Neural cell (in vitro differentiated cells): ENCODE results near the gene KRT73. TPM values are rescaled to one million over a fixed set of nuclear protein-coding genes. Genes with fewer than 3 reads are reported as not detected.

Source experiments
- H2AFZ ChIP-seq: fragments of 200-600, 300-800 bp; sonication (generic), shearing (Covaris generic); 2 replicates; pipeline ENCODE4 v1.6.0; 2014; ENCODE audit warnings: low read depth, mild to moderate bottlenecking, antibody characterized with exemption, low read length, moderate library complexity
- H3F3A ChIP-seq: fragments of 200-600 bp; shearing (Covaris generic); 2 replicates; pipeline ENCODE4 v1.6.1; 2016; ENCODE audit warnings: mild to moderate bottlenecking, moderate library complexity, mixed read lengths, antibody characterized with exemption, low read length; ENCODE audit not compliant: insufficient read depth, poor library complexity, severe bottlenecking
- H3K27ac ChIP-seq: fragments of 200-600, 300-800 bp; sonication (generic), shearing (Covaris generic); 2 replicates; pipeline ENCODE4 v1.5.1; 2014; ENCODE audit warnings: mild to moderate bottlenecking, low read length, moderate library complexity
- H3K27me3 ChIP-seq: fragments of 300-800, 200-600 bp; sonication (generic), shearing (Covaris generic); 2 replicates; pipeline ENCODE4 v1.6.0; 2014; ENCODE audit warnings: mild to moderate bottlenecking, low read depth, low read length, moderate library complexity; ENCODE audit not compliant: insufficient read depth
- H3K36me3 ChIP-seq: fragments of 300-800, 200-600 bp; sonication (generic), shearing (Covaris generic); 2 replicates; pipeline ENCODE4 v1.5.1; 2014; ENCODE audit warnings: mild to moderate bottlenecking, antibody characterized with exemption, low read length, moderate library complexity; ENCODE audit not compliant: insufficient read depth
- H3K4me2 ChIP-seq: fragments of 300-800, 200-600 bp; sonication (generic), shearing (Covaris generic); 2 replicates; pipeline ENCODE4 v1.6.0; 2014; ENCODE audit warnings: mild to moderate bottlenecking, low read length
- H3K4me3 ChIP-seq: fragments of 300-800, 200-600 bp; sonication (generic), shearing (Covaris generic); 2 replicates; pipeline ENCODE4 v1.5.1; 2014; ENCODE audit warnings: mild to moderate bottlenecking, low read length, moderate library complexity
- H3K79me2 ChIP-seq: fragments of 200-600 bp; shearing (Covaris generic); replicated peaks from 2 replicates; pipeline ENCODE4 v1.6.0; 2014; ENCODE audit warnings: mild to moderate bottlenecking, low read length, moderate library complexity; ENCODE audit not compliant: insufficient read depth
- H3K9ac ChIP-seq: fragments of 300-800, 200-600 bp; sonication (generic), shearing (Covaris generic); 2 replicates; pipeline ENCODE4 v1.6.1; 2016; ENCODE audit warnings: mild to moderate bottlenecking, low read length, mixed read lengths
- H3K9me2 ChIP-seq: fragments of 200-600 bp; shearing (Covaris generic); 2 replicates; pipeline ENCODE4 v1.6.1; 2016; ENCODE audit warnings: mild to moderate bottlenecking, low read length, mixed read lengths; ENCODE audit not compliant: insufficient read depth
- H3K9me3 ChIP-seq: fragments of 200-600, 300-800 bp; sonication (generic), shearing (Covaris generic); 2 replicates; pipeline ENCODE4 v1.6.1; 2016; ENCODE audit warnings: mild to moderate bottlenecking, mixed run types, low read length, moderate library complexity, mixed read lengths
- H4K20me1 ChIP-seq: fragments of 200-600 bp; shearing (Covaris generic); 2 replicates; pipeline ENCODE4 v1.6.1; 2016; ENCODE audit warnings: mild to moderate bottlenecking, mixed run types; ENCODE audit not compliant: insufficient read depth
- CTCF ChIP-seq: fragments of 450-650 bp; IDR thresholded peaks from 2 replicates; pipeline ENCODE4 v1.5.1; 2014; ENCODE audit warnings: antibody characterized with exemption, mild to moderate bottlenecking, moderate library complexity; ENCODE audit not compliant: poor library complexity, severe bottlenecking
- EP300 ChIP-seq: fragments of 450-650 bp; conservative IDR thresholded peaks from 2 replicates; pipeline ENCODE4 v1.6.1; 2014; ENCODE audit warnings: antibody characterized with exemption, mild to moderate bottlenecking, moderate library complexity; ENCODE audit not compliant: poor library complexity, severe bottlenecking
- EZH2 ChIP-seq: fragments of 200-600, 300-800 bp; shearing (Covaris generic), sonication (generic); IDR thresholded peaks from 2 replicates; pipeline ENCODE4 v1.6.1; 2014; ENCODE audit warnings: antibody characterized with exemption, low read length, borderline replicate concordance, mild to moderate bottlenecking; ENCODE audit not compliant: insufficient read depth, poor library complexity, severe bottlenecking
- MXI1 ChIP-seq: fragments of 450-650 bp; conservative IDR thresholded peaks from 2 replicates; pipeline ENCODE4 v1.6.1; 2014; ENCODE audit warnings: antibody characterized with exemption, mild to moderate bottlenecking; ENCODE audit not compliant: poor library complexity, severe bottlenecking
- POLR2AphosphoS5 ChIP-seq: IDR thresholded peaks from 2 replicates; pipeline ENCODE4 v1.6.1; 2012
- RAD21 ChIP-seq: fragments of 450-650 bp; conservative IDR thresholded peaks from 2 replicates; pipeline ENCODE4 v1.6.1; 2014; ENCODE audit warnings: antibody characterized with exemption, mild to moderate bottlenecking, moderate library complexity
- REST ChIP-seq: IDR thresholded peaks from 2 replicates; pipeline ENCODE4 v1.6.1; 2012; ENCODE audit warnings: borderline replicate concordance
- SMC3 ChIP-seq: fragments of 450-650 bp; conservative IDR thresholded peaks from 2 replicates; pipeline ENCODE4 v1.6.1; 2014; ENCODE audit warnings: antibody characterized with exemption, mild to moderate bottlenecking, moderate library complexity; ENCODE audit not compliant: poor library complexity
- TAF1 ChIP-seq: IDR thresholded peaks from 2 replicates; pipeline ENCODE4 v1.6.1; 2012; ENCODE audit warnings: low read depth
- polyA plus RNA-seq: library from polyadenylated mRNA; depleted of rRNA; stranded (reverse); fragments of >200 nt; gene quantifications from 2 replicates; pipeline ENCODE4 v1.2.3, GENCODE V29; 2014

The KRT73 gene
- polyA plus RNA-seq, 1 donor from 2014 or later = not detected

- Histone ChIP-seq H3K27me3 (no peaks in the 10 kb centered on the region), H2AFZ (no peak overlapping the region), H4K20me1 (no peaks in the 10 kb centered on the region), H3K9me2 (no peaks in the 10 kb centered on the region), H3F3A (no peaks in the 10 kb centered on the region), H3K36me3 (no peaks in the 10 kb centered on the region), H3K27ac (no peak overlapping the region), H3K79me2 (no peaks in the 10 kb centered on the region), H3K9me3 (no peaks in the 10 kb centered on the region), H3K4me3 (no peak overlapping the region), H3K9ac (no peak overlapping the region), H3K4me2 (no peak overlapping the region)
- TF ChIP-seq POLR2AphosphoS5 (no peak), MXI1 (no peak), TAF1 (no peak), CTCF (no peak), SMC3 (no peak), REST (no peak)
Measured at GRCh38 chr12:52637299-52637698, 18.9 kb upstream of the KRT73 start.

- no peak for TF ChIP-seq CTCF
- TF ChIP-seq RAD21 = no peak
- no peak for TF ChIP-seq SMC3
- TF ChIP-seq TAF1 = no peak
- TF ChIP-seq MXI1 = no peak
- no peak for TF ChIP-seq EP300
- no peak for TF ChIP-seq POLR2AphosphoS5
- no peak for TF ChIP-seq EZH2
- TF ChIP-seq REST = no peak
- H3K4me3 ChIP-seq = no peak overlapping the region
Measured at GRCh38 chr12:52636592-52637258, 18.4 kb upstream of the KRT73 start.

More at GRCh38 chr12:52636592-52637258, 18.4 kb upstream of the KRT73 start:
- Histone ChIP-seq H3F3A (no peaks in the 10 kb centered on the region), H2AFZ (no peak overlapping the region), H4K20me1 (no peaks in the 10 kb centered on the region), H3K9me3 (no peaks in the 10 kb centered on the region), H3K9ac (no peak overlapping the region), H3K27ac (no peak overlapping the region), H3K36me3 (no peaks in the 10 kb centered on the region), H3K27me3 (no peaks in the 10 kb centered on the region), H3K79me2 (no peaks in the 10 kb centered on the region), H3K4me2 (no peak overlapping the region), H3K9me2 (no peaks in the 10 kb centered on the region)
